GM21529 (cell line): Measurements from ENCODE around the gene REEP1.

Source experiments
- ATAC-seq: cut with Tn5 transposase; IDR thresholded peaks from one replicate; pipeline ENCODE4 v1.9.1; 2021; ENCODE audit not compliant: unreplicated experiment

The REEP1 gene

GRCh38 chr2:86308356-86308755 lies 29.1 kb downstream of the REEP1 start:
- no peak for ATAC-seq

GRCh38 chr2:86307431-86307830 lies 30.0 kb downstream of the REEP1 start:
- ATAC-seq: no peak

DNA sequence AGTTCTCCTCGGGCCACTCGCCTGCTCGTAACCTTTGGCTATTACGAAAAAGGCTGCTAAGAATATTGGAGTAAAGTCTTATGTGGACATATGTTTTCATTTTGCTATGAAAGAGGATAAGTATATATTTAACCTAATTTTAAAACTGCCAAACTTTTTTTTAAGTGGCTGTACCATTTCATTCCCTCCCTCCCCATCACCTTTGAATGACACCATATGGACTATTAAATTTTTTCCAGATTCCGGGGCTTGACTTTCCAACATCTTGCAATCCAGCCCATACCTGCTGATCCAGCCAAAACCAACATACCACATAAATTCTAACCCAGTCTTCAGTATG lies 31.5 kb downstream of the REEP1 start:
- ATAC-seq: no peak

DNA sequence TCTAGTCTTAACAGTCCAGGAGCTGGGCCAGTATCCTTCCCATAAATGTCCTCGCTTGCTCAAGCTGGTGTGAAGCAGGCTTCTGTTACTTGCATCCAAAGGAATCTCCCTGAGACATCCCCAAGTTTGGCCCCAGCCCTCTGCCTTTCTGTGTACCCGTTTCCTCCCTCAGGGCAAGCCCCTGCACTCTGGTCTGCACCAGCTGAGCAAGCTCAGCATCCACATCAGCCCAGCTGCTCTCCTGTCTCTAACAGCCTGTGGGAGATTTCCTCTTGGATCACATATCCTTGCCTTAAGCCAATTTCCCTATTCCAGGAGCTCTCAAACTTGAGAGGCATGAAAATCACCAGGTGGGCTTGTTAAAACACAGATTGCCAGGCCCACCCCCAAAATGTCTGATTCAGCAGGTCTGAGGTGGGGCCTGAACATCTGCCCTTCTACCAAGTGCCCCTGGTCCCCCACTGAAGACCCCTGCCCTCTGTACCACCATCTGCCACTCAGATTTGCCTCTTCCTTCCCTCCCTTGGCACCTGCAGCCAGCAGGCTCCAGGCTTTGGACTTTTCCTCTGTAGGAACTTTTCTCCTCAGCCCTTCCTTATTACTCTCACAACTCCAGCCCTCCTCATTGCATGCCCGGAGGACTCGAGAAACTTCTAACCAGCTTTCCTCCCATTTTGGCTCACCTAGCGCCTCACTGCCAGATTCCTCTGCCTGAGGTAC lies 32.1 kb downstream of the REEP1 start:
- ATAC-seq: no peak

GRCh38 chr2:86304416-86304815 lies 33.0 kb downstream of the REEP1 start:
- ATAC-seq: no peak

- ATAC-seq: no peak
These were observed 35.1 kb downstream of the REEP1 start for GRCh38 chr2:86302320-86302719.

GRCh38 chr2:86301711-86302202 lies 35.7 kb downstream of the REEP1 start:
- no peak for ATAC-seq

DNA sequence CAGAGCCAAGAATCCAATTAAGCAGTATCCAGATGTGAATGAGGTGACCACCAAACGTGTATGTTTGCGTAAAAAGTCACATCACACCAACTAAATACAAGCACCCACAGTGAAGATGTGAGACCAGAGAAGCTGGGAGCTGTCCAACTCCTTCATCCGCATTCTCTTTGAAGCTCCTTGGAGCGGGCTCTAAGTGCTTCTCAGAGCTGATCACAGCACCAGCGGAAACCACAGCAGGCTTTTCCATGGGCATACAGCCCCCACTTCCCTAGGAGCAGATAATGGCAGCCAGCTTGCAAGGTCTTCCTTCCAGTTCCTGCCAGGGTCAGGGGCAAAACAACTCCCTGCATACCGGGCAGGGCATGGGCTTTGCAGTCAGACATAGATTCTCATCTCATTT lies 36.4 kb downstream of the REEP1 start:
- ATAC-seq: no peak

DNA sequence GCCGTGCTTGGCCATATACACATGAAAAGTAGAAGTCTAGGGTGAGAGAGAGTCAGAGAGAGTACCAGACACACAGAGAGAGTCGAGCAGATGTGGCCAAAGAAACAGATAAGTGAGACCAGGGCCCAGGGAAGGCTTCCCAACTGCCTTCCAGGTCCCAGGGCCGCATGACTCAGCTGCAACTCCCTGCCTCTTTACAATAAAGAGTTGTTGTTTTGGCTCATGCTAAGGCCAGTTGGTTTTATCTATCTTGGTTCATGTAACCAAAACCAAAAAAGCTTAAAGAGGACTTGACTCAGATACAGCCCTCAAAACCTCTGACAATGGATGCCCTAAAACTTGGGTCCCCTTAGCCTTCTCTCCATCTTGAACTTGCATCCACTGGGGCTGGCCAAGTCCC lies 36.9 kb downstream of the REEP1 start:
- ATAC-seq: no peak

- ATAC-seq: no peak
These were observed 38.7 kb downstream of the REEP1 start for GRCh38 chr2:86298411-86299390.

- no peak for ATAC-seq
These were observed 39.9 kb downstream of the REEP1 start for GRCh38 chr2:86297382-86298147.

DNA sequence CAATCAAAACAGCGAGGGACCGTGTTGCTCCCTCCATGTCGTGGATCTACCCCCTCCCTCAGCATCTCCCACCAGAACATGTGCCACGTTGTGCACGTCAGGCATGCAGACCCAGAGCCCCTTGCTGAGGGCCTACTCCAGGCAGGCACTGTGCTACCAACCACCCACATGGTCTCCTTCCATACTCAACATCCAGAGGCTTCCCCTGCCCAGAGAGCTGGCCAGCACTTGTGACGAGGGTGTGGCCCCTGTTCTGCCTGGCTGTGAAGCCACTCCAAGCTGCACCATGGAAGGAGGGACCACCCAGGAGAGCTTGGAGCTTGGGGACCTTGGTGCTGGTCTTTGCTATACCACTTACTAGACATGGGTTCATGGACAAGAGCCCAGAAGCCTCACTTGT lies 40.5 kb downstream of the REEP1 start:
- ATAC-seq: no peak

GRCh38 chr2:86295066-86295465 lies 42.4 kb downstream of the REEP1 start:
- ATAC-seq: no peak

GRCh38 chr2:86293612-86294011 lies 43.8 kb downstream of the REEP1 start:
- no peak for ATAC-seq

GRCh38 chr2:86292571-86293515 lies 44.6 kb downstream of the REEP1 start:
- no peak for ATAC-seq

DNA sequence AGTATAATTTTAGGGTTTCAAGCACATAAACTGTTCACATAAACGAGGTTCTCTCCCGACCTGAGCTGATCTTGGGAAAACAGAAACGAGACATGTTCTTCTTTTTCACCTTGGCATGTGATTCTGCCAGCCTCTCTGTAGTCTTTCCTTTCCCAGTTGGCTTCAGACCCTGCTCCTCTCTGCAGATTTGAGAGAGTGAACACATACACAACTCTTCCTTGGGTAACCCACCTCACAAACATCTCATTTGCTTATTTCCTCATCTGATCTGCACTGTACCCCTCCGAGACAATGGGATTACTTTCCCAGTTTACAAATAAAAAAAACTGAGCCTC lies 46.1 kb downstream of the REEP1 start:
- no peak for ATAC-seq

DNA sequence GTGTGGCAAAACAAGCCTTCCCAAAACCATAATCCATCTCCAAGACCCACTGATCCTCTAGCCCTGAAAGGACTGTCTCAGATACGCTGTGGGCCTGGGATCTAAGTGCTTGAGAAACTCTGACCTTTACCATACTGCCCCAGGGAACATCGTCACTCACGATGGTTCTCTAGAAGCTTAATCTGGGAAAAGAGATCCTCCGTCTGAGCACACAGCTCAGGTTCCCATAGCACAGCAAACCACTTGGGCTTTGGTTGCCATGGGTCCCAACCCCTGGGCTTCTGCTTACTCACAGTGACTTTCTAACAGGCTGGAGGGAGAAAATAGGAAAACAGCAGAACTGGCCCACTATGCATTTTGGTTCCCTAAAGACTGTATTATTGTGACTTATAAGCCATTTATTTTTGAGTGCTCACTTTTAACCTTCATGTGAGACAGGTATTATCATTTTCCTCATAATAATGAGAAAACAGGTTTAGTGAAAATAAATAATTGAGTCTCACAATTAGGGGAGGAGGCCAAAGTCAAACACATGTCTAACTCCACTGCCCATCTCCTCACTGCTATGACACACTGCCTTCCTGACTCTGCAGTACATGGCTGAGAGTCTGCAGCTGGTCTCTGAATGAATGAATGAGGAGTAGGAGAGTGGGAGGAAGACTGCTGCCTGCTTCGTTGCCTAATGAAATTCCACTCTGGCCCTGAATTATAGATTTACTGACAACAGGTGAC lies 46.7 kb downstream of the REEP1 start:
- ATAC-seq: no peak

GRCh38 chr2:86286516-86286915 lies 50.9 kb downstream of the REEP1 start:
- no peak for ATAC-seq

DNA sequence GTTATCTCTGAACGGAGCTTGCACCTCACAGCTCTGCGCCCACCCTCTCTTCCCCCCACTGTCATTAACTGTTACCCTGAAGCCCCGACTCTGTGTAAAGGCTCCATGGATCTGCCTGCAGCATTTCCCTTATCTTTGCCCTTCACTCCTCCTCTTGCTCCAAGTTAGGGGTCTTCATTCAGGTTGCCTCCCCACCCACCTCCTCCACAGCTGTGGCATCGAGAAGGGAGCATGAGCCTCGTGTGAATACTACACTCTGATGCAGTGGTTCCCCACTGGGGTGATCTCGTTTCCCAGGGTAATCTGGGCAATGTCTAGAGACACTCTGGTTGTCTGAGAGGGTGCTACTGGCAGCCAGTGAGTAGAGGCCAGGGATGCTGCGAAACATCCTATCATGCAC lies 51.4 kb downstream of the REEP1 start:
- no peak for ATAC-seq

DNA sequence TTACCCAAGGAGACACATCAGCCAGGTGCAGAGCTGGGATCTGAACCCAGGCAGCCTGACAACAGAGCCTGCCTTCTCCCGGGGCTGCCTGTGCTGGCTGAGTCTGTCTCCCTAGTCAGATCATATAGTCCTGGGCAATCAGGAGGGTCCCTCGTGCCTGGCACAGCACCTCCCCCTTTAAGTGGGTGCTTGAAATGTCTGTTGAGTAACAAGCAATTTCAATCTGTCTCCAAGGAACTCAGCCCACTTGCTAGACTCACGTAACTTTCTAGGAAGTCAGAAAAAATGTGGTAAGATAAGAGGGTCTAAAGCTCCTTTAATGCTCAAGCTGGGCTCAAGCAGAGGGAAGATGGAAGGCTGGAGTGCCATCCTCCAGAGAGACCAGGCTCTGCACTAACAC lies 51.9 kb downstream of the REEP1 start:
- no peak for ATAC-seq
